K562 (cell line): Measurements from ENCODE around the gene VASH2.
"Not testable (repeated sequence)": the region's sequence is repeated elsewhere in the genome, so short reads cannot be mapped to it uniquely, and the experiment has no call there.

Source experiments
- CTCF ChIP-seq, 3 experiments: IDR thresholded peaks in 2 of 3; conservative IDR thresholded peaks in 1 of 3; 2 replicates each; pipeline ENCODE4 v1.5.1; 2011 to 2012; ENCODE audit warnings: low read length in 3 of 3, mild to moderate bottlenecking in 3 of 3, control low read depth in 2 of 3, improper control_type of control experiment in 1 of 3, inconsistent platforms in 1 of 3, low read depth in 1 of 3, mixed read lengths in 1 of 3, moderate library complexity in 1 of 3; ENCODE audit not compliant: insufficient read depth in 2 of 3
- ELF1 ChIP-seq: fragments of 200-800 bp; sonication (Bioruptor generic); IDR thresholded peaks from 2 replicates; pipeline ENCODE4 v1.6.1; 2016; ENCODE audit warnings: missing genetic modification characterization, missing compliant biosample characterization
- NFIC ChIP-seq: fragments of 450-650 bp; IDR thresholded peaks from 2 replicates; pipeline ENCODE4 v1.6.1; 2017; ENCODE audit warnings: mild to moderate bottlenecking, inconsistent platforms
- NRF1 ChIP-seq, 2 experiments: fragments of 450-650 bp; IDR thresholded peaks in 1 of 2; conservative IDR thresholded peaks in 1 of 2; 2 replicates each; pipeline ENCODE4 v1.6.1; 2014; ENCODE audit warnings: mild to moderate bottlenecking in 2 of 2
- ZNF274 ChIP-seq: IDR thresholded peaks from 2 replicates; pipeline ENCODE4 v1.6.1; 2011; ENCODE audit warnings: low read depth, mild to moderate bottlenecking, low read length, moderate library complexity, borderline replicate concordance
- TF ChIP-seq, protein P1 (sequence below): fragments of 450-650 bp; formaldehyde crosslinking; IDR thresholded peaks from 2 replicates; pipeline ENCODE4 v1.4.0; 2022; ENCODE audit warnings: missing genetic modification characterization
- TF ChIP-seq, protein P2 (sequence below): sonication (generic); formaldehyde crosslinking; IDR thresholded peaks from 2 replicates; pipeline ENCODE4 v1.9.0; 2022; ENCODE audit warnings: mild to moderate bottlenecking, missing genetic modification reagents

- not testable (repeated sequence) for TF ChIP-seq ELF1 (tag); ZNF274; NFIC; NRF1 (conservative IDR thresholded peaks at IDR 0.05 in 1 of 2, IDR thresholded peaks at IDR 0.05 in 1 of 2); CTCF (IDR thresholded peaks at IDR 0.05 in 2 of 3, conservative IDR thresholded peaks at IDR 0.05 in 1 of 3; ENCODE audit: insufficient read depth in 2 of 3, low read depth in 1 of 3, low read length in 3 of 3)
- TF ChIP-seq, protein P1, sequence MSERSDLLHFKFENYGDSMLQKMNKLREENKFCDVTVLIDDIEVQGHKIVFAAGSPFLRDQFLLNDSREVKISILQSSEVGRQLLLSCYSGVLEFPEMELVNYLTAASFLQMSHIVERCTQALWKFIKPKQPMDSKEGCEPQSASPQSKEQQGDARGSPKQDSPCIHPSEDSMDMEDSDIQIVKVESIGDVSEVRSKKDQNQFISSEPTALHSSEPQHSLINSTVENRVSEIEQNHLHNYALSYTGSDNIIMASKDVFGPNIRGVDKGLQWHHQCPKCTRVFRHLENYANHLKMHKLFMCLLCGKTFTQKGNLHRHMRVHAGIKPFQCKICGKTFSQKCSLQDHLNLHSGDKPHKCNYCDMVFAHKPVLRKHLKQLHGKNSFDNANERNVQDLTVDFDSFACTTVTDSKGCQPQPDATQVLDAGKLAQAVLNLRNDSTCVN (CRISPR knock-in tag), result not testable (repeated sequence)
- TF ChIP-seq, protein P2, sequence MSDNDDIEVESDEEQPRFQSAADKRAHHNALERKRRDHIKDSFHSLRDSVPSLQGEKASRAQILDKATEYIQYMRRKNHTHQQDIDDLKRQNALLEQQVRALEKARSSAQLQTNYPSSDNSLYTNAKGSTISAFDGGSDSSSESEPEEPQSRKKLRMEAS (CRISPR knock-in tag), result not testable (repeated sequence)
Observed at GRCh38 chr1:213027024-213027423, 76.7 kb downstream of the VASH2 start.
